HUES48 (cell line): Measurements from ENCODE around the gene MS4A6A.
"Not testable (repeated sequence)": the region's sequence is repeated elsewhere in the genome, so short reads cannot be mapped to it uniquely, and the experiment has no call there.

Experiments
- H3K27ac ChIP-seq: one replicate; pipeline ENCODE4 v1.7.0; 2013; ENCODE audit warnings: low read depth, low read length, inconsistent platforms
- H3K27me3 ChIP-seq: 2 replicates; pipeline ENCODE4 v1.6.1; 2013; ENCODE audit warnings: mild to moderate bottlenecking, low read length; ENCODE audit not compliant: control insufficient read depth, insufficient read depth
- H3K36me3 ChIP-seq: 2 replicates; pipeline ENCODE4 v1.6.1; 2013; ENCODE audit warnings: low read length; ENCODE audit not compliant: control insufficient read depth, insufficient read depth
- H3K4me1 ChIP-seq: 2 replicates; pipeline ENCODE4 v1.6.1; 2013; ENCODE audit warnings: mild to moderate bottlenecking, low read length; ENCODE audit not compliant: control insufficient read depth, insufficient read depth
- H3K4me3 ChIP-seq: 2 replicates; pipeline ENCODE4 v1.5.1; 2013; ENCODE audit warnings: mild to moderate bottlenecking, low read depth, low read length
- H3K9ac ChIP-seq: 2 replicates; pipeline ENCODE4 v1.6.1; 2013; ENCODE audit warnings: mild to moderate bottlenecking, low read depth, low read length, moderate library complexity
- H3K9me3 ChIP-seq: 2 replicates; pipeline ENCODE4 v1.6.1; 2013; ENCODE audit warnings: low read length; ENCODE audit not compliant: control insufficient read depth, insufficient read depth

Gene MS4A6A

DNA sequence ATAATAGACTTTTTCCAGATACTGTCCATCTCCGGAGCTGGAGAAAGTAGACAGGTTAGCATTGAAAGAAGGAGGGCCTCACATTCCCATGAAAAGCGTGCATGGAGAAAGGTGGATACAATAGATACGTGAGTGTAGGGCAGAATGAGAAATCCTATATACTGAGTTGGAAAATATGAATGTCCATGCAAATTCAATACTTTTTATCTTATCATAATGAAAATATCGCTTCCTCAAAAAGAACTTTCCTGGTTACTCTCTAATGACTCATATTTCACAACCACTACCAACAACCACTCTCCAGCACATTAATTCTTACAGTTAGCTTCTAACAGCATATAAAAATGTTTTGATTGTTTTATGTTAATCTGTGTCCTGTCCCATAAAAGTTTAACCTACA, 22.0 kb upstream of the MS4A6A start:
- Histone ChIP-seq H3K9me3 (peaks cover 17% of the 10 kb centered on the region), H3K4me1 (peaks cover 8% of the 10 kb centered on the region), H3K9ac (no peak overlapping the region), H3K27ac (no peak overlapping the region), H3K4me3 (no peak overlapping the region), H3K36me3 (no peaks in the 10 kb centered on the region), H3K27me3 (no peaks in the 10 kb centered on the region)

DNA sequence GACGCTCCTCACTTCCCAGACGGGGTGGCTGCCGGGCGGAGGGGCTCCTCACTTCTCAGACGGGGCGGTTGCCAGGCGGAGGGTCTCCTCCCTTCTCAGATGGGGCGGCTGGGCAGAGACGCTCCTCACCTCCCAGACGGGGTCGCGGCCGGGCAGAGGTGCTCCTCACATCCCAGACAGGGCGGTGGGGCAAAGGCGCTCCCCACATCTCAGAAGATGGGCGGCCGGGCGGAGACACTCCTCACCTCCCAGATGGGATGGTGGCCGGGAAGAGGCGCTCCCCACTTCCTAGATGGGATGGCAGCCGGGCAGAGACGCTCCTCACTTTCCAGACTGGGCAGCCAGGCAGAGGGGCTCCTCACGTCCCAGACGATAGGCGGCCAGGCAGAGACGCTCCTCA, 18.5 kb upstream of the MS4A6A start:
- H3K9ac ChIP-seq, H3K27ac ChIP-seq, H3K4me1 ChIP-seq, H3K36me3 ChIP-seq, H3K27me3 ChIP-seq, H3K4me3 ChIP-seq: not testable (repeated sequence)
- H3K9me3 ChIP-seq: peaks cover 17% of the 10 kb centered on the region

DNA sequence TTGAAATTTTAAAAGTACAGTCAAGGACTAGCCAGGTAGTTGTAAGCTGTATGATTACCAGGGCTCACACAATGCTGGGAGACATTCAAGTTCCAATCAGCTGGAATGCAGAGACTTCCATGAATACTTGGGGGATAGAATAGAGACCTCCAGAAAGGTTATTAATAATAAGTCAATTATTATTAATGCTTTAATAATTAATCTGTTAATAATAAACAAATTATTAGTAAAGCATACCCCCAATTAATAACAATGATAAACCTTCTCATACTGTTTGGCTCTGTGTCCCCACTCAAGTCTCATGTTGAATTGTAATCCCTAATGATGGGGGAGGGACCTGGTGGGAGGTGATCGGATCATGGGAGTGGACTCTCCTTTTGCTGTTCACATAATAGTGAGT, 14.6 kb upstream of the MS4A6A start:
- Histone ChIP-seq H3K36me3 (no peaks in the 10 kb centered on the region), H3K4me1 (peaks cover 11% of the 10 kb centered on the region; the same call in 1 of the 2 replicates), H3K27ac (no peak overlapping the region), H3K27me3 (no peaks in the 10 kb centered on the region), H3K9me3 (peaks cover 7% of the 10 kb centered on the region), H3K9ac (no peak overlapping the region), H3K4me3 (no peak overlapping the region)

GRCh38 chr11:60195923-60196368, 13.1 kb upstream of the MS4A6A start:
- Histone ChIP-seq H3K9ac (no peak overlapping the region), H3K27me3 (no peaks in the 10 kb centered on the region), H3K4me3 (no peak overlapping the region), H3K27ac (no peak overlapping the region), H3K4me1 (peaks cover 11% of the 10 kb centered on the region; the same call in 1 of the 2 replicates), H3K9me3 (no peaks in the 10 kb centered on the region; the same call in 1 of the 2 replicates), H3K36me3 (no peaks in the 10 kb centered on the region)

DNA sequence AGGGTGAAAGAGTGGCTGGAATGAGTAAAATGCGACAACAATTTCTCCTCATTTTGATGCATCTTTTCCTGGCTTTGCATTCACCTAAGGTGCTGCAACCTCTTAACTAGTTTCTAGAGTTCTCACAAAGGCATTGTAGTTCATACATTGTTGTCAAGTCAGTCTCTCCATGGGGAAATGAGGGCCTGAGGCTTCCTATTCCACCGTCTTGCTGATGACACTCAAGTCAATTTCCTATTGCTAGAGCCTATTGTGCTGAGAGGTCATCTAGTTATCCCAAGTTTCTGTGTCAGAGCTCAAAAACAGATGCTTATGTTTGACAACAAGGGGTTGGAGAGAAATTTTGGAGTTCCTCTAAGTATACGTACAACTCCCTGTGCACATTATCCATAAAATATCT, 11.6 kb upstream of the MS4A6A start:
- no peak overlapping the region for H3K4me3 ChIP-seq
- no peak overlapping the region for H3K9ac ChIP-seq
- H3K4me1 ChIP-seq: peaks cover 11% of the 10 kb centered on the region; the same call in 1 of the 2 replicates
- no peaks in the 10 kb centered on the region for H3K27me3 ChIP-seq
- H3K36me3 ChIP-seq: no peaks in the 10 kb centered on the region
- no peak overlapping the region for H3K27ac ChIP-seq
- H3K9me3 ChIP-seq: no peaks in the 10 kb centered on the region; the same call in 1 of the 2 replicates

- Histone ChIP-seq H3K27me3 (no peaks in the 10 kb centered on the region), H3K27ac (no peak overlapping the region), H3K4me3 (no peak overlapping the region), H3K9ac (no peak overlapping the region), H3K9me3 (no peaks in the 10 kb centered on the region; the same call in 1 of the 2 replicates), H3K36me3 (no peaks in the 10 kb centered on the region), H3K4me1 (peaks cover 11% of the 10 kb centered on the region; the same call in 1 of the 2 replicates)
Measured at GRCh38 chr11:60193687-60194433, 11.0 kb upstream of the MS4A6A start.

GRCh38 chr11:60192564-60192963, 9.7 kb upstream of the MS4A6A start:
- not testable (repeated sequence) for H3K27me3 ChIP-seq, H3K27ac ChIP-seq, H3K9ac ChIP-seq, H3K9me3 ChIP-seq, H3K4me3 ChIP-seq, H3K36me3 ChIP-seq
- peaks cover 11% of the 10 kb centered on the region; the same call in 1 of the 2 replicates for H3K4me1 ChIP-seq

GRCh38 chr11:60188481-60188880, 5.6 kb upstream of the MS4A6A start:
- H3K27ac ChIP-seq, H3K9me3 ChIP-seq, H3K4me1 ChIP-seq, H3K27me3 ChIP-seq, H3K9ac ChIP-seq, H3K4me3 ChIP-seq, H3K36me3 ChIP-seq: not testable (repeated sequence)

GRCh38 chr11:60186128-60186527, 3.2 kb upstream of the MS4A6A start:
- H3K36me3 ChIP-seq, H3K27ac ChIP-seq, H3K9me3 ChIP-seq, H3K4me1 ChIP-seq, H3K27me3 ChIP-seq, H3K9ac ChIP-seq, H3K4me3 ChIP-seq: not testable (repeated sequence)

- H3K4me3 ChIP-seq, H3K4me1 ChIP-seq, H3K36me3 ChIP-seq, H3K27ac ChIP-seq, H3K9ac ChIP-seq, H3K9me3 ChIP-seq, H3K27me3 ChIP-seq: not testable (repeated sequence)
Measured at GRCh38 chr11:60185512-60185827, 2.6 kb upstream of the MS4A6A start.

DNA sequence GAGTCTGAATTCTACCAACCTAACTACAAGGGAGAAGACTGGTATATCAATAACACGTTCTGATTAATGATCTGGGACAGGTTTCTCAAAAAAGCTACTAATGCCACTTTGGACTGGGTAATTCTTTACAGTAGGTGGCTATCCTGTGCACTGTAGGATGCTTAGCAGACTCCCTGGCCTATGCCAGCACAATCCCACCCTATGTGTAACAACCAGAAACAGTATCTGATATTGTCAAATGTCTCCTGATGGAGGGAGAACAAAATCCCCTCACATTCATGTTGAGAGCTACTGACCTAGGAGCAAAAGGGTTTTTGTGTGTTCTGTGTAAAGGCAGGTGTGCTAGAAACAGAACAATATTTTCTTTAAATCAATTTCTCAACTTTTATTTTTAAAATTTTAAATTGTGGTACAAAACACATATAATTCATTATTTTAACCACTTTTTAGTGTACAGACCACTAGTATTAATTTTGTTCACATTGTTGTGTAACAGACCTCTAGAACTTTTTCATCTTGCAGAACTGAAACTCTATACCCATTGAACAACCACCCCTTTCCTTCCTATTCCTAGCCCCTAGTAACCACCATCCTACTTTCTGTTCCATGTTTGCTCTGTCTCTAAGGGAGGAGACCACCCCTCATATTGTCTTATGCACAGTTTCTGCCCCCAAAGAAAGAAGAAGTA, 2.1 kb upstream of the MS4A6A start:
- peaks cover 4% of the 10 kb centered on the region for H3K9me3 ChIP-seq
- no peaks in the 10 kb centered on the region for H3K36me3 ChIP-seq
- no peak overlapping the region for H3K9ac ChIP-seq
- no peak overlapping the region for H3K27ac ChIP-seq
- H3K4me1 ChIP-seq: no peaks in the 10 kb centered on the region
- no peak overlapping the region for H3K4me3 ChIP-seq
- no peaks in the 10 kb centered on the region for H3K27me3 ChIP-seq
